OCI-LY1 (cell line): ENCODE data around the gene C22orf39.
A peak's percentile ranks its signal among the peaks of the same experiment; 100 is the strongest.

Experiments used
- H2AFZ ChIP-seq: fragments of 200-600 bp; sonication (generic), shearing (Covaris generic); 2 replicates; pipeline ENCODE4 v1.6.0; 2014; ENCODE audit warnings: antibody characterized with exemption, mild to moderate bottlenecking, low read length
- H3F3A ChIP-seq: fragments of 200-600 bp; sonication (generic), shearing (Covaris generic); 2 replicates; pipeline ENCODE4 v1.6.0; 2014; ENCODE audit warnings: mild to moderate bottlenecking, antibody characterized with exemption, low read length, moderate library complexity; ENCODE audit not compliant: insufficient read depth
- H3K27ac ChIP-seq: fragments of 200-600 bp; sonication (generic); 2 replicates; pipeline ENCODE4 v1.5.1; 2014; ENCODE audit warnings: low read length, mixed run types, mild to moderate bottlenecking, low read depth; ENCODE audit not compliant: poor library complexity, severe bottlenecking
- H3K27me3 ChIP-seq: fragments of 200-600 bp; sonication (generic); 2 replicates; pipeline ENCODE4 v1.6.0; 2014; ENCODE audit warnings: antibody characterized with exemption, mild to moderate bottlenecking, low read length, moderate library complexity; ENCODE audit not compliant: insufficient read depth
- H3K36me3 ChIP-seq: fragments of 200-600 bp; sonication (generic); 2 replicates; pipeline ENCODE4 v1.6.1; 2014; ENCODE audit warnings: mild to moderate bottlenecking, antibody characterized with exemption, low read length, moderate library complexity, mixed read lengths; ENCODE audit not compliant: insufficient read depth
- H3K4me1 ChIP-seq: fragments of 200-600 bp; sonication (generic); 2 replicates; pipeline ENCODE4 v1.5.1; 2014; ENCODE audit warnings: mild to moderate bottlenecking, low read length, moderate library complexity; ENCODE audit not compliant: insufficient read depth, severe bottlenecking
- H3K4me2 ChIP-seq: fragments of 200-600 bp; sonication (generic), shearing (Covaris generic); 2 replicates; pipeline ENCODE4 v1.6.1; 2014; ENCODE audit warnings: low read length
- H3K4me3 ChIP-seq: fragments of 200-600 bp; sonication (generic); 2 replicates; pipeline ENCODE4 v1.5.1; 2014; ENCODE audit warnings: low read length, low read depth, mild to moderate bottlenecking, mixed read lengths; ENCODE audit not compliant: poor library complexity, severe bottlenecking
- H3K79me2 ChIP-seq: fragments of 200-600 bp; shearing (Covaris generic); 2 replicates; pipeline ENCODE4 v1.6.1; 2016; ENCODE audit warnings: mixed run types, low read length, mixed read lengths; ENCODE audit not compliant: insufficient read depth
- H3K9ac ChIP-seq: fragments of 200-600 bp; sonication (generic), shearing (Covaris generic); 2 replicates; pipeline ENCODE4 v1.6.1; 2014; ENCODE audit warnings: mild to moderate bottlenecking, low read length, mixed read lengths
- H3K9me2 ChIP-seq: fragments of 200-600 bp; sonication (generic), shearing (Covaris generic); 2 replicates; pipeline ENCODE4 v1.6.1; 2014; ENCODE audit warnings: low read depth, mild to moderate bottlenecking, low read length, mixed read lengths
- H3K9me3 ChIP-seq: fragments of 200-600 bp; shearing (Covaris generic); 2 replicates; pipeline ENCODE4 v1.6.1; 2014; ENCODE audit warnings: low read length, mixed read lengths
- H4K20me1 ChIP-seq: fragments of 200-600 bp; sonication (generic), shearing (Covaris generic); 2 replicates; pipeline ENCODE4 v1.6.0; 2016; ENCODE audit warnings: mild to moderate bottlenecking, low read length; ENCODE audit not compliant: insufficient read depth
- CTCF ChIP-seq: fragments of 200-600 bp; sonication (generic), shearing (Covaris generic); IDR thresholded peaks from 2 replicates; pipeline ENCODE4 v1.5.1; 2017; ENCODE audit warnings: mild to moderate bottlenecking, antibody characterized with exemption, low read length, moderate library complexity, mixed read lengths
- EZH2 ChIP-seq: fragments of 200-600 bp; sonication (generic), shearing (Covaris generic); IDR thresholded peaks from 2 replicates; pipeline ENCODE4 v1.8.0; 2017; ENCODE audit warnings: borderline replicate concordance, mixed run types, mild to moderate bottlenecking, antibody characterized with exemption, low read length, moderate library complexity, mixed read lengths

The C22orf39 gene

GRCh38 chr22:19480789-19481188 is 33.3 kb upstream of the C22orf39 start:
- Histone ChIP-seq H2AFZ (no peak overlapping the region), H3K4me3 (peak overlapping the region; percentile 90), H3K27ac (no peak overlapping the region), H3K9me3 (no peaks in the 10 kb centered on the region), H3K9ac (peak overlapping the region; percentile 72), H3K9me2 (no peaks in the 10 kb centered on the region), H3F3A (no peaks in the 10 kb centered on the region), H3K27me3 (no peaks in the 10 kb centered on the region), H4K20me1 (no peaks in the 10 kb centered on the region), H3K4me1 (peaks cover 22% of the 10 kb centered on the region), H3K36me3 (peaks cover 38% of the 10 kb centered on the region), H3K4me2 (peak overlapping the region; percentile 99), H3K79me2 (peaks cover 37% of the 10 kb centered on the region)
- TF ChIP-seq CTCF: no peak
- no peak for TF ChIP-seq EZH2

- H3K79me2 ChIP-seq: peaks cover 39% of the 10 kb centered on the region
- no peak overlapping the region for H3K27ac ChIP-seq
- H2AFZ ChIP-seq: no peak overlapping the region
- no peaks in the 10 kb centered on the region for H3F3A ChIP-seq
- H3K9ac ChIP-seq: peak overlapping the region; percentile 72
- peak overlapping the region; percentile 90 for H3K4me3 ChIP-seq
- H3K36me3 ChIP-seq: peaks cover 37% of the 10 kb centered on the region
- H3K9me3 ChIP-seq: no peaks in the 10 kb centered on the region
- H3K4me2 ChIP-seq: peak overlapping the region; percentile 99
- H4K20me1 ChIP-seq: no peaks in the 10 kb centered on the region
- H3K4me1 ChIP-seq: peaks cover 22% of the 10 kb centered on the region
- H3K9me2 ChIP-seq: no peaks in the 10 kb centered on the region
- no peaks in the 10 kb centered on the region for H3K27me3 ChIP-seq
- TF ChIP-seq EZH2 (no peak), CTCF (no peak)
These were observed 32.7 kb upstream of the C22orf39 start for GRCh38 chr22:19480173-19480568.

GRCh38 chr22:19479355-19480172 is 32.1 kb upstream of the C22orf39 start, which contains the start of gene CDC45:
TSS of gene CDC45 (plus strand) at chr22:19479920. CDS start at chr22:19479969, 49 bp downstream.
- Histone ChIP-seq H3K9me3 (no peaks in the 10 kb centered on the region), H3K9me2 (no peaks in the 10 kb centered on the region), H3K79me2 (peaks cover 39% of the 10 kb centered on the region), H4K20me1 (no peaks in the 10 kb centered on the region), H2AFZ (no peak within 1 kb of the TSS; the same call in 1 of the 2 replicates), H3K27ac (peak within 1 kb of the TSS; percentile 82), H3F3A (no peaks in the 10 kb centered on the region), H3K4me1 (peaks cover 22% of the 10 kb centered on the region), H3K4me2 (peak within 1 kb of the TSS; percentile 99), H3K27me3 (no peaks in the 10 kb centered on the region), H3K36me3 (peaks cover 37% of the 10 kb centered on the region), H3K9ac (peak within 1 kb of the TSS; percentile 83), H3K4me3 (peak within 1 kb of the TSS; percentile 90)
- TF ChIP-seq EZH2: no peak
- TF ChIP-seq CTCF: no peak
